NCI-H1417 treated with DMSO at 0.1 percent for 48 hours (cell line): ENCODE results near the gene EGLN3.
"Not testable (repeated sequence)": the region's sequence is repeated elsewhere in the genome, so short reads cannot be mapped to it uniquely, and the experiment has no call there.

ENCODE experiments used
- DNase-seq: peaks from one replicate; lab custom pipeline; 2025; lab: John Stamatoyannopoulos, UW

EGLN3 gene

DNA sequence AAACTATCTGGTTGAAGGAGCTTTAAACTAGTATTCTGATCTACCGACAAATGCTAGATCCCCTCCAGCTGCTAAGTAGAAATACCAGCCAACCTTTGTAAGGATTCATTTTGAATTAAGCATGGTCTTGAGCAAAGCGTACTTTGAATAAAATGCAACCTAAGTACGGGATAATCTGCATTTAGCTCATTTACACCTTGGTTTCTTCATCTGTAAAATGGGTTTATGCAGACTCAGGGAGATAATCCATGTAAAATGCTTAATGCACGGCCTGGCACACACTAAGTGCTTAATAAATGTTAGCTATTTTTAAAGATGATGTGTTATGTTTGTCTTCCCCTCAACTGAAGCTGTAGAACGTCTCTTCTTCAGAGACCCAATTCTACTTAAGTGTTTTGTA, 15.9 kb downstream of the EGLN3 start:
- DNase-seq, result no peak

DNA sequence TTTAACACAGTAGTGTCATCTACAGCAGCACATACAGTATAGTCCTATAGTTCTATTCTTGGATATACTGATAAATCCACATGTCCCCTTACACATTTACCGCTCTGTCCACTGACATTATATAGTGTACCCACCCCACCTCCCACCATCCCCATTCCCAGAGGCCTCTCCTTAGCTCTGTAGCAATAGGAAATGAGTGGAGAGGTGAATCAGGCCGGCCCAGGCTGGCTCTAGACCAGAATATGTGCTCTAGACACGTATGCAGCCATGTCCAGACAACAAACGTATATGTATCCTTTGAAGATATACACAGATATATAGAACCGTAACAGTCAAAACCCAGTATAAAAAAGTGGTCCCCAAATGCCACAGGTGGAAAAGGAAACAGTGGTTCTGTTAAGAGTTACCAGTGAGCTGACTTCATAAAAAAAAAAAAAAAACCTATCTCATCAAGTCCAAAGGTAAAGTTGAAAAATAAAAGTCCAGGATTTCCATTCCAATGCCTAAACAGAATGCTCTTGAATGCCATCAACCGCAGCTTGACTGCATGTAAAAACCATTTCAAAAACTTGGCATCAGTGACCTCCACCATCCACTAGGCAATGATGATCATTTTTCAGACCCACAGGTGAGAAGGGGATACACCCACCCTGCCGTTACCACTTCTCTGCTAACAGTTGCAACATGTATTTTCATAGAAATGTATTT, 16.7 kb downstream of the EGLN3 start:
- no peak for DNase-seq

DNA sequence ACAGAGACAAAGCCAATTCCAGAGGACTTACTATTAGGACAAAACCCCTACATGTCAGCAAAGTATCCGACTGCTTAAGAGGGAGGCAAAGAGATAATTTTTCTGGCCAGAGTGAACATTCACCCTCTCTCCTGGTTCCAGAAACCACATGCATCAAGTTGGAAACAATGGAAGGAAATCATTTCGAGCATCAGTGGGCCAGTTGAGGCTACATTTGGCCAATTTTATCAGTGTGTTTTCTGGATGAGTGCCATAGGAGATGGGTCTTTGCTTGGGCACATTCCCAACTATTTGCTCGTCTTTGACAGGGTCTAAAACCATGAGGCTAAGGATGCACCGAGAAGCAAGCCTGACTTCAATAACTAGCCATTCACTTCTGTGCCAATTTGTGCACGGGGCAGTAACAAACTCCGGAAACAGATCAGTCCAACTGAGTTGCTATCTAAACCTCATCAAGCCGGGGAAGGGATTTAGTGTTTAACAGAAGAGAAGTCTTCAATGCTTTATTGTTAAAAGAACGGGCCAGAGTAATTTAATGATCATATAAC, 17.4 kb downstream of the EGLN3 start:
- no peak for DNase-seq

DNA sequence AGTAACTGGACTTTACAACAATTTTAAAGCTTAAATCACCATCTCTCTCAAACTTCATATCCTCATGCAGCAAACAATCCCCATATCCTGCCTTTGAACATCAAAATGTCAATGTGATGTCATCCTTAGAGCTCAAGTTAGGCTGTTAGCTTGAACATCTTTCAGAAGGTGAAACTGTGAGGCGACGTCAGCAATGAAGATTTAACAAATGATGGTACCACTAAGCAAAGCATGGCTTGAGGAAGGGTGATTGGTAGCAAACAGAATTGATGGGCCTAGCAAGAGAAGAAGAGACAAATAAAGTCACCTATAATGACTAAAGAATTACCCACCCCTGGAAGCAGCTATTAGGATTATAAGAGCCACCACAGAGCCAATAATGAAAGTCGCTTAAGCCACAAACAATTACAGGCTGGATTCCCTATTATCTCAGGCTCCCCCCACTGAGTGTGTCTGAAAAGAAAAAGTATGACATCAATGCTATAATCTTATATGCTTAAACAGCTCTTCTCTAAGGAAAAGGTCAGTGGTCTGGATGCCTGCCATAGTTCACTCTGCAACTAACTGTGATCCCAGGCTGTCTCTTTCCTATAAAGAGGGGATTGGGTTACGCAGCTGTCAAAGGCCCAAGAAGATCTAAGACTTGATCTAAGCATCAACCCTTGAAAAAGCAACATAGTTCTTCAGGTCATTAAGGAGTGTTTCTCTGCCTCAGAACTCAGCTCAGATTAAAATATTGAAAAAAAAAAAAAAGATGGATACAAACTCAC, 18.1 kb downstream of the EGLN3 start:
- DNase-seq, result no peak

DNA sequence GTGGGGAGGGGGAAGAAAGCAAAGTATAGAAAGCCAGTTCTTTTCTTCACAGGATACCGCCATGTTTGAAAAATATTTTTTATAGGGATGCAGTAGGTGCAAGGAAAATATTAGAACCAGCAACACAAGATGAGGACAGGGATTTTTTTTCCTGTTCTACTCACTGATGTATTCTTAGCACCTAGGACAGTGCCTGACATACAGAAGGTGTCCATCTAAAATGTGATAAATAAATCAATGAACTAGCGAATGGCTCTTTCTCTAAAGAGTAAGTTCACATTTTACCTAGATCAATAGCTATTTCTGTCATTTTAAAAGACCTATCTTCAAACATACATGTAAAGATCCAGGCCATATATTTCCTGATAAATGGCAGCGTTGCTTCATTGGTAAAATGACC, 18.8 kb downstream of the EGLN3 start:
- no peak for DNase-seq

DNA sequence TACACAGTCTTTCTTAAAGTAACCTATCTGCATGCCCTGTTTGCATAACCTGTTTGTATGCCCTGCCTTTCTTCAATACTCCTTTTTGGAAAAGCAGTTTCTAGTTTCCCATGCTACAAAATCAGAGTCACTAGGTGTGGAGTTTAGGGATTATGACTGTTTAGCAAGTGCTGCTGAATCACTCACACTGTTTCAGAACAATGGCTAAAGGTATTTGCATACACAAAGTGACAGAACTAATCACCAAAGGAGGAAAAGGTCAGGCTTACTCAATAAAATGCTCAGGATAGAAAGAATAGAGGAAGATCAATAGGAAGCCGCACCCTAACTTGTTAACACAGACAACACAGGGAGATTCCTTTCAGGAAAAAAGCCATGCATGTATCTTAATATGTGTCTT, 19.4 kb downstream of the EGLN3 start:
- no peak for DNase-seq

DNA sequence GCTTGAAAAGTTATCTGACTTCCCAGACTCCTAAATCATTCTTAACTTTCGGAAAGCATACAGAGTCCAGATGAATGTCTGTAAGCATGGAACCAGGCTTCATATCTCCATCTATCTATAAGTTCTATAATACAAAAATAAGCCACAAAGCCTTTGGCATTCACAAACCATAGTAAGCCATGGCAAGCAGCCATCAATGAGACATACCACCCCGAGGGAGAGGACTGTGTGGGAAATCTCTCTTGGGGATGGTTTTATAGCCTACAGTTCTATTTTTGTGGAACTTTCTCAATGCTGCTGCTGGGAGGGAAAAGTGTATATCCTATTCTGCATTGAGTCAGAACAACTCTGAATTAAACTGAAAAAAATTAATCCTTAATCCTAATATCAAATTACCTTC, 20.4 kb downstream of the EGLN3 start:
- no peak for DNase-seq

DNA sequence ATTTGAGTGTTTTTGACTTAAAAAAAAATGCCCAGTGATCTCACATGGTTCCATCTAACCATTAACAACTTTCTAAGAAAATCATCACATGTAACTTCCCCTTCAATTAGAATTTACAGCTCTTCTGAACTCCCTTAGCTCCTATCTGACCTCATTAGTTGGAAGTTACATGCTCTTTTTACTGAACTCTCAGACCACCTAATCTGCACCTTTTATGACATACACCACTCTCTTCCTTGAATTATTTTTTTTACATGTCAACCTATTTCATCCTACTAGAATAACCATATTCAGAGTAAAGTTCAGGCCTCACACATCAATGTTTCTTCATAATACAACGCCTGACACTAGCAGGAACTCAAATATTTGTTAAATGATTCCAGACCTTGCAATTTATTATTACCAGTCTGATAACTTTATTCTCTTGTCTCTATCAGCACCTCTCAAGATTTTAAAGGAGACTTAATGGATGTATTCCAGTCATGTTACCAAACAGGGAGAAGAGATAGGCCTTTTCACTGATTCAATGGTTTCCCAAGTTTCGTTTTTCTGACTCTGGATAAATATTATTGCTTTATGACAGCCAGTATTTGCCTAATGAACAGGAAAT, 21.0 kb downstream of the EGLN3 start:
- DNase-seq, result no peak

DNA sequence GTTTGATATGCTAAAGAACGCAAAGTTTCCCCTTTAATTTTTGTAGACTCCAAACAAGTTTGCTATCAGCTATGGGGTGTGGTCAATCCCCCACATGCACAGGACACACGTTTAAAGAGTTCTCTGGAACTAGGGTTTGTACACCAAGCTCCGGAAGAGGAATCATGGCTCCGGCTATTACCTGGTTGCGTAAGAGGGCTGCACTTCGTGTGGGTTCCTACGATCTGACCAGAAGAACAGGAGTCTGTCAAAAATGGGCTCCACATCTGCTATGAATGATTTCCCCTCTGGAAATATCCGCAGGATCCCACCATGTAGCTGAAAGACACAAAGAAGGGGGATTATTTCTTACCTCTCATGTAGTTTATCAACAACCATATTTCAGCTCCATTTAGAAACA, 22.0 kb downstream of the EGLN3 start:
- no peak for DNase-seq

DNA sequence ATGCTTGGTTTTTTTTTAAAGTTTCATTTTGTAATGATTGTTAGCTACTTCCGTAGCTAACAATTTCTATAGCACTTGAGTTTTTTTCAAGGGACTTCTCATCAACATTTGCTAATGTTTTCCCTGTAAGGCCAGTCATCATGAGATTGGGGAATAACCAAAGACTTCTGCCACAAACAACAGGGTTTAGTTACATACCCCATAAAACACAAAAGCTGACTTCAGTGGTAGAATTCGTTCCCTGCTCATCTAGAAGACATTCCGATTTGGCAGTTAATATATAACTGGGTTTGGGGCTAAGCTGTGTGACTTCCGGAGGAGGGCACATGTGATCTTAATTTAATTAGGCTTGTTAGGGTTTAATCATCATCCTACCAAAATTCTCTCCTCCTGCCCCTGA, 22.9 kb downstream of the EGLN3 start:
- no peak for DNase-seq

DNA sequence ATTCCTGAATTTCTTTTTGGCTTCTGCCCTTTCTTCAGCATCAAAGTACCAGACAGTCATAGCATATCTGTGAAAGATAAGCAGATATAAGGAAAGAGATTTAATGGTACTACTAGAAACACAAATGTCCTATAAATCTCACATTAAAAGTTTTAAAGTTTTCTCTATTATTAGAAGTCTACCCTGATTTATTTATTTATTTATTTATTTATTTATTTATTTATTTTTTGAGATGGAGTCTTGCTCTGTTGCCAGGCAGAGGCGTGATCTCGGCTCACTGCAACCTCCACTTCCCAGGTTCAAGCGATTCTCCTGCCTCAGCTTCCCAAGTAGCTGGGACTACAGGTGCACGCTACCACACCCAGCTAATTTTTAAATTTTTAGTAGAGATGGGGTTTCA, 23.9 kb downstream of the EGLN3 start:
- not testable (repeated sequence) for DNase-seq

DNA sequence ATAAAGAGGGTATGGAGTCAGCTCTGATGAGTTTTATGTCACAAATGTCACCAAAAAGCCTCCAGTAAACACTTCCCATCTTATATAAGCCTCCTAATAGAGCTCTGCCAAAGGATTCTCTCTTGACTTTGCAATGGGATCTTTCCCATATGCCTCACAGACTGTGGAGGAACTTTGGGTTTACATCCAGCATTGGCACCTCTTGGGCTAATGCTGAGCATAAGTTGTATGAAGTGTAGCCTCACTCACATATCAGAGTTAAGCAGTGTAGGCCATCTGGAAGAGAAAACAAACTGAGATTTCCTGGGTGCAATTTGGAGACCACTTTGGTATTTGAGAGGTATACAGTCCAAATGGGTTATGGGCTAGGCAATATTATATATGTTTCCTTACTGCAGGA, 24.9 kb downstream of the EGLN3 start:
- no peak for DNase-seq

DNA sequence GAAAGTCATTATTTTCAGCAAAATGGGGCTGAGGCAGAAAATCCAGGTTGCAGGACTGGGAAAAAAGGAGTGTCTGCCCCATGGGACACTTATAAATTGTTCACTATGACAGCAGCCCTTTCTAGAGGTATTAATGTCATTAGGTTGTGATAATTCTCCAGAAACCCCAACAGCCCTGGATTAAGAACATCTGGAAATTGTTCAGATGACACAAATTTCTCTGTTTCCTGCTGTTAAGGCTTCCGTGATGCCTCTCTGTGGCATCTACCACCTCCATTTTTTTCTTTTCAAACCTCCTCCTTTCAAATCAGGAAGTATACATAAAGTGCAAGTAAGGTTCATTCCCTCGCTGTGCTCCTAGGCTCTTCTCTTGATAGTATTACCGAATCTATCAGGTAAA, 25.6 kb downstream of the EGLN3 start:
- DNase-seq, result no peak

DNA sequence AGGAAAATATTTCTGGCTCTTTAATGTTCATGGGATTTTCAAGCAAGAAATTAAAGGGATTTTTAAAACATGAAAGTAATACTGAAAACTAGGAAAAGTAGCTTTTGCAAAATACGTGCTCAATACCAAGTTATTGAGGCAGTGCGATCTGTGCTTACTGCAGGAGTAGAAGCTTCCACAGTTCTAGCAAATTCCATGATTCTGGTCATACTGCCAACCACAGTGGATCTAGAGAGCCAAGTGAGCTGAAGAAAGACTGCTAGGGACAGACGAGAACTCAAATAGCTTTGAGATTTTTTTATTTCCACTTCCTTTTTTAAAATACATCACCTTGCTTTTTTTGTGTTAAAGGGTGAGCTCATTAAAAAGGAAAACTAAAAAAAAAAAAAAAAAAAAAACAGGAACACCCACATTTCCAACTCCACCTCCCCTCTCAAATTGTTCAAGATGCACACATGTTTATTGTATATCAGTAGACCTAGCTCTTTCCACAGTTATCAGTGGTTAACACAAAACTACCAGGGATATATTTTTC, 26.2 kb downstream of the EGLN3 start:
- no peak for DNase-seq

DNA sequence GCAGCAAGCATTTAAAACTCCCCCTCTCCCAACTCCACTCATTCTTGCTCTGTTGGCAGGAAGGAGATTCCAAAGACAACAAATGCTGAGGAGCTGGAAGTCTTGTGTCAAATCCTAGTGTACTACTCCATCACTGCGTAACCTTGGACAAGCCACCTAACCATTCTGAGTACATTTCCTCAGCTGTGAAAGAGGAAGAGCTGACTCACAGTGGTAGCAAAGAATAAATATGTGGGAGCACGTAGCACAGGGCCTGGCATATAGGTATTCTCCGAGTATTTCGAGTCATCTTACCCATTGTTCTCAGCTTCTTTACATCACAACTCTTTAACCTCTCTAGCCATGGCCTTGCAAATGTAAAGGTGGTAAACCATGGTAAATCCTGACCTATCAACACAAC, 28.7 kb downstream of the EGLN3 start:
- DNase-seq, result no peak

DNA sequence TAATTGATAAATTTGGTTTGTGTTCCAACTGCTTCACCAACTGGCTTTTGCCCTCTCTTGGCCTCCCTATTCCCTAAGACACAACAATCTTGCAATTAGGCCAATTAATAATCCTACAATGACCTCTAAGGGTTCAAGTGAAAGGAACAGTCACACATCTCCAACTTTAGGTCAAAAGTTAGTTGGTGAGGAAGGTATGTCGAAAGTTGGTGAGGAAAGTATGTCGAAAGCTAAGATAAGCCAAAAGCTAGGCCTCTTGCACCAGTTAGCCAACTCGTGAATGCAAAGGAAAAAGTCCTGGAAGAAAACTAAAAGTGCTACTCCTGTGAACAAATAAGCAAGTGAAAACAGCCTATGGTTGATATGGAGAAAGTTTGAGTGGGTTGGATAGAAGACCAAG, 32.6 kb downstream of the EGLN3 start:
- no peak for DNase-seq

DNA sequence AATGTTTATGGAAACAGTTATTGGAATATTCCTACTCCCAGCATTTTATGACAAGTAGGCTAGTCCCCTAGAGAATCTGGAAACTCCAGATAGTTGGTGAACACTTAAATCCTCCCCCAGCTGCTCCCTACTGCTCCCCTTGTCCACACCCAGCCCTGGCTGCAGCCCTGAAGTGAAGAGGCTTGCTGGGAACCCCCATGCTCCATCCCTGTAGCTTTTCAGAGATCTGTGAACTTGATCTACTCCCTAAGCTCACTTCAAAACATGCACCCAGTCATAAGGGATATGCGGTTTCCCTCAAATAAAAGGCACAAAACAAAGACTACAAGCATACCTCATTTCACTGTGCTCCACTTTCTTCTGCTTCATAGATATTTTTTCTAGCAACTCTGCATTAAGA, 33.2 kb downstream of the EGLN3 start:
- DNase-seq, result no peak

DNA sequence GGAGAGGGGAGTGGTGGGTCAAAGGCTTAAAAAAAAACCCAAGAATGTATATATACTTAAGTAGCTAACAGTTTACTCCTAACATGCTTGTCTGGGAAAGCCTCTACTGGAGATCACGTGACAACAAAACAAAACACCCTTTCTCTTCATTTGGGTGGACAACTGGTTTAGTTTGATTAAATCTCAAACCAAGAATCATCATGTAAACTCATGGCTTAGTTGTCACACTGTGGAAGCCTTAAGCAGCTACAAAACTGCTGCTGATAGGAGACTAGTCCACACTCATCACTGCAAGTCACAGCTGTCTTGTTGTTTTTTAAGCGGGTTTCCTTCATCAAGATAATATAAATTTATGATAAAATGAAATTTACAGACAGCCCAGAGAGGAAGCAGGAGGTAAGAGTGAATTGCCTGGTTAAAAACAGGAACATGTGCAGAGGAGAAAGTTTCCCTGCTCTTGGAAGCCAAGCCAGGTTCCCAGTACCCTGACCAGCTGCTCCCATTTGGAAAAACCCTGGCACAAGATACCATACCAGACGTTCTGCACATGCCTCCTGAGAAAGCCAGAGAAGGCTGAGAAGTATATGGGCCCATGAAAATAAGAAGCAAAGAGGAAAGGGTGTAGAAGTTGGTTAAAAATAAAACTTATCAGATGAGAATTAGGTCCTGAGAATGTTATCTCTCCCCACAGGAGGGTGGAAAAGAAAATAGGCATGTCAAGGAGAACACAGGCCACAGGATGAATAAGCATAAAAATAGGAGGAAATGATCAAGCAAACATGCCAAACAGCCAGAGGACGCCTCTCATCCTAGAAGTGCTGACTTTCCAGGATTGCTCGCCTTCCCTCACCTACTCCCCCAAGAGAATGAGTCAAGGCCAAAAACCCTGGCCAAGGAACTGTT, 34.0 kb downstream of the EGLN3 start:
- DNase-seq, result no peak

DNA sequence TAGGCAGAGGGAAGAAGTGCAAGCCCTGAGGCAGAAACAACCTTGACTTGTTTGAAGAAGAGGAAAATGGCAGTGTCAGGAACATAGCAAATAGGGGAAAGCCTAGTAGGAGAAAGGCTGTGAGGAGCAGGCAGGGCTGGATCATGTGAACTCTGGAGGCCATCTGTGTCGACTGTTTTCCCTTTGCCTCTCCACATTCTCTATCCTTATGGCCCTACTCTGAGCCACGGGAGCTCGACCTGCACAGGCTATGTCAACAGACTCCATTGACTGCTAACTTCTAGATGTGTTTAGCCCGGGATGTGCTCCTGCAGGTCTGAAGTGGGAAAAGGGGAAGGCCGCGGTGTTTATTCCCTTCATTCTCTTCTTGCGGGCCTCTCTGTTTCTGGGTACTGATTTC, 35.2 kb downstream of the EGLN3 start:
- no peak for DNase-seq

DNA sequence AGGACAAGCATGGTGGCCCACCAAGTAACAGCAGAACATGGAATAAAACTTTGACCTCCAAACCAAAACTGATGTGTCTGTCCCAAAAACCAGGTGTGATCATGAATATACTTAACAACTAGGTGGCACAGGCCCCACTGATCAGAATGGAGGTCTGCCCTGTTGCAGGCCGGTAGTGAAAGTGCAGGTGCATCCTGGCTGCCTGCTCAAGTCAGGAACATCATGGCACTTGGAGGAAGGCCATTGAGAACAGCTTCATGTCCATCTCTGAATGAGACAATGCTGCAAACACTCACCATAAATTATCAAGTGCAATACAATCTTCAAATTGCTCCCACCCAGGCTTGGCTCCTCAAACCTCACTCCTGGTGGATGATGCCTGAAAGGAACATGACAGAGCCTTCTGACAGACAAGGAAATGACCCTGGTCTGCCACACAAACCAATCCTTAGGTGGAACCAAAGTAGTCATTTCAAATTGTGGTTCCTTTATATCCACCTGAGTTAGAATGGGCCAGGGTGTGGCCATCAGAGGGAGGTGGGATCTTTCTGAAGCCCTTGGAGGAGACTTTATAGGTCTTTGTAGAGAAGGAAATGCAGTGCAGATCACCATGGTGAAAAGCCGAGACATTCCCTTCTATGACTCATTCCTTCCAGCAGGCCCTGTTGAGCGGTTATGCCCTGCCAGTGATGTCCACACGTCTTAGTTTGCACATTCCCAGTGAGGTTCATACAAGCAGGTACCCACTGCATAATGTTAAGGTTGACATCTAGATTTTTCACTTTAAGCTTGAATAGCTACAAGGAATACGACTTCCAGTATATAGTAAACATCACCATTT, 36.0 kb downstream of the EGLN3 start:
- DNase-seq, result no peak

DNA sequence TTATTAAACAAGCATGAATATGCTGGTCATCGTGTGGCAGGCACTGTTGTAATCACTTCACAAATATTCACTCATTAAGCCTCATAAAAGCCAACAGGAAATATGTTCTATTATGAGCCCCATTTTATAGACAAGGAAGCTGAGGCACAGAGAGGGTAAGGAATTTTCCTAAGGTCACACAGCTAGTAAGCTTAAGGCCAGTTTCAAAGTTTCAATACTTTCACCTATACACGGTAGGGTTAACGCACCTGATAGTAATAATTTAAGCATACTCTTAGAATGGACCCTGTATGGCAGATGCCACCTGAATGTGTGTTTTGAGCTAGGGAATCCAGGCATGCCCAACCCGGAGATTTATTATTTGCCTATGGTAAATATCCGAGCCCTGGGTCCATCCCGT, 39.8 kb downstream of the EGLN3 start:
- DNase-seq, result no peak
